ENCODE data around the gene FOXO6.

The FOXO6 gene

DNA sequence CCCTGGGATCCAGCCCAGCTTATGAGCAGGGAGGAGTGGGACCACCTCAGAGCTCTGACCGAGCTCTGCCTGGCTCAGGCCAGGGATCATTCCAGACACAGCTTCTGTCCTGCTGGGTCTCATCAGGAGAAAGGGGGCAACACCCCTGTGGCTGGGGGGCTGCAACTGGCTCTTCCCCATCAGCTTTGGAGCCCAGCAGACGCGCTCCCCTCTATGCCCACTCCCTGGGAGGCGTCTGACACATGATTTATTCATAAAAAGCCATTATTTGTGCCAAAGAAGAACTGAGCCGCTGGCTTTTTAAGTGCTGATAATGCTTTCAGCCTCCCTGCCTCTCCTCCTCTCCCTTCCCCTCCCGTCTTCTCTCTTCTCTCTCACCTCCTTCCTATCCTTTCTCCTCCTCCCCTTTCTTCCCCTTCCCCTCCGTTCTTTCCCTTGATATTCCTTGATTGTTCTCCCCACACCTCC, 25.0 kb downstream of the FOXO6 start:
- no peak for DNase-seq

DNA sequence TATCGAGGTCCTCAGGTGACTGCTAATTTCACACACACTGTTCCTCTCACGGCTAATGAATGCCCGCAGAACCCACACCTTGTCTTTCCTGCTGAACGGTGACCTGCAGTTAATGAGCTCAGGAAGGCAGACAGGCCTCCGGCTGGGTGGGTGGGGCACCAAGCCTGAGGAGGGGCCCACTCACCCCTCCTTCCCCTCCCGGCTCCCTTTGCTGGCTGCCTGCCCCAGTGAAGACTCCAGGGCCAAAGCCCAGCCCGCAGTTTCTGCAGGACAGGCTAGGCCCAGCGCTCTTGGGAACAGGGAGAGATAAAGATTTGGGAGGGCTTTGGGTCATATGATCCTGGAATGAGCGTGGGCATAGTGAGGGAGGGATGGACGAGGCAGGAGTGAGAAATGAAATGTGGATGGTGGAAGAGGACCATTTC, 26.4 kb downstream of the FOXO6 start:
- DNase-seq: peak; percentile 83

- DNase-seq: no peak
Measured at GRCh38 chr1:41388510-41388909, 27.3 kb downstream of the FOXO6 start.

GRCh38 chr1:41389009-41389408, 27.8 kb downstream of the FOXO6 start:
- no peak for DNase-seq

GRCh38 chr1:41390166-41390565, 28.9 kb downstream of the FOXO6 start:
- DNase-seq: peak; percentile 23

- no peak for DNase-seq
Measured at GRCh38 chr1:41390573-41390972, 29.3 kb downstream of the FOXO6 start.

- no peak for DNase-seq
Measured at GRCh38 chr1:41391834-41392527, 30.7 kb downstream of the FOXO6 start.

GRCh38 chr1:41392528-41392924, 31.3 kb downstream of the FOXO6 start:
- no peak for DNase-seq

DNA sequence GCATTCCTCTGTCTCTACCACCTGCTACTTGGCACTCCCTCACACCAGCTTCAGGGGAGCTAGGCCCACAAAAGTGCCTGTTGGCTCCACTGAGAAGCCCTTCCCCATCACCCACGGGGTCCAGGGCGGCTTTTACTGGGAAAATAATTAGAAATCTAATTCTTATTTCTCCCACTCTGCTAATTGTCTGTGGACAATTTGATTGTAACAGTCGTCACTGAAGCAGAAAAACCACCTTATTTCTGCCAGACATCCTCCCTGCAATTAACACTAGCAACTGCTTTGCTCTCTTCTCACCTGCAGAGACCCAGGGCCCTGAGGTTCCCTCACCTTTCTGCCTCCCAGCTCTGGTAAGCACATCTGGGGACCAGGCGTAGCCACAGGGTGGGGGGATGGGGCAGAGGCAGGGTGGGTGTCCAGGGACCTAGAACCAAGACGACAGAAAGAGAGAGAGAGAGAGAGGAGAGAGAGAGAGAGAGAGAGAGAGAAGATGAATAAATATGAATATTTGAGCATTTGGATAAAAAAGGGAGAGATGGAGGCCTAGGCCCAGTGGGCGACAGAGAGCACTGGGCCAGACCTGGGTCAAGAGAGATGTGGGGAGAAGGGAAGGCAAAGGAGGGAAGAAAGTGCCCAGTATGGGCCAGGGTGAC, 32.6 kb downstream of the FOXO6 start:
- DNase-seq: no peak

DNA sequence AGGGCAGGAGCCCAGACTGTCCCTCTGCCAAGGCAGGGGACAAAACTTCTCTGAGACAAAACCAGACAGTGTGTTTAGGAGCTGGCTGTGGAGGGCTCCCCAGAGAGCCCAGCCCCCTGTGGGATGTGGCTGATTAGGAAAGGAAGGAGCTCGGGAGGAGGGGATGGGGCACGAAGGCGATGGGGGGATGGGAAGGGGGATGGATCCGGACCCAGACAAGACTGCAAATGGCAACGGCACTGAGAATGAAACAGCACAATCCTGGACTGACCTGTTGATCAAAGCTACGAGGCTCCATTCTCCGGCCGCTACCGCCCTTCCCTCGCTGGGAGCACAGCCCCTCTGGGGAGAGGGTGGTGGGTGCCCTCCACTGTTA, 33.1 kb downstream of the FOXO6 start:
- DNase-seq: no peak

DNA sequence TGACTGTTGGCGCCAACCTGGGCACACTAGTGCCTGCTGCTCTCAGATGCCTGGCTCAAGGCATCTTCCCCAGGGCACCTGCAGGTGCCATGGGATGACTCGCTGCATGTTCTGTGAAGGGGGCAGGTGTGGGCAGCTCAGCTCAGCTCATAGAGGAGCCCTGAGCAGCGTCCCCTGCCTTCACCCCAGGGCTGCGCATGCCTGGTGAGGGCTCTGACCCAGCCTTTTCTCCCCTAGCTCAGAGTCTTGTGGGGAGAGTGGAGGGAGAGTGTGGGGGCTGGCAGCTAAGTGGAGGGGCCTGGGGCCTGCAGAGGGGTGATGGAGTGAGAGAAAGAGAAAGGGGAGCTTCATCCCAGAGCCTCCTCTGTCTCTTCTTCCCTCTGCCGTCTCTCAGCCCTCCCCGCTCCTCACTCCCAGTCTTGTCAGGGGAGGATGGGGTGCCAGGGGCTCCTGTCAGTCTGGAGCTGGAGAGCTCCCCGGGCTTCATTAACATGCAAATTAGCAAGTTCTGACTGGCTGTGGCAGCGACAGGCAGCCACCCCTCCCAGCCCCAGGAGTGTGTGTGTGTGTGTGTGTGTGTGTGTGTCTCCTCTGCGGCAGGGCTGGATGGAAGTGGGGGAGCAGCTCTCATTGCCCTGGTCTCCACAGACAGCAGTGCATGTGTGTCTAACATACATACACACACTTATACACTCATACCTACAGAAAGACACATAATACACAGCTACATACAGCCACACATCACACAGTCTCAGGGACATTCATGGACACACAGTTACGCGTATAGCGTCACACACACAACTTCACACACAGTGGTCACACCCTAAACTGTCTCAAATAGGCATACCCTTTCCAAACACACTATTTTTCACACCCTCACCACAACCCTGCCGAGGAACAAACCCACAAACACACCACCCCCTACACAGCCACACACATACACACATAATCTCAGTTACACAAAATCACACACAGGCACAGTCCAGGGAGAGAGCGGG, 34.0 kb downstream of the FOXO6 start:
- peak; percentile 34 for DNase-seq

DNA sequence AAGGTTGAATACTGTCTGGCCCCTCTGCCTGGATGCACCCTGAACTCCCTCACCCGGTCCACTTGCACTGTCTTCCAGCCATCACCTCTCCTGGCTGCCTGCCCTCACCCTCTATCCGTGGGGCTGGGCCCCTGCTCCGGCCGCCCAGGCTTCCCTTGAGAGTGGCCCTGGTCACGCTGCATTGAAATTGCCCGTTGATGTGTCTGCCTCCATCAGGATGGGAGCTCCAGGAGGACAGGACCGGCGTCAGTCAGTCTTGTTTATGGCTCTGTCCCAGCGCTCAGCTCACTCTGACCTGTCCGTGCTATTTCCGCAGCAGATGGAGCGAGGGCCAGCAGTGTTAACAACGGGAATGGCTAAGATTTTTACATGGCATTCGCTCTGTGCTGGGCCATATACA, 34.9 kb downstream of the FOXO6 start:
- DNase-seq: no peak

GRCh38 chr1:41397020-41397419, 35.8 kb downstream of the FOXO6 start:
- DNase-seq: no peak

DNA sequence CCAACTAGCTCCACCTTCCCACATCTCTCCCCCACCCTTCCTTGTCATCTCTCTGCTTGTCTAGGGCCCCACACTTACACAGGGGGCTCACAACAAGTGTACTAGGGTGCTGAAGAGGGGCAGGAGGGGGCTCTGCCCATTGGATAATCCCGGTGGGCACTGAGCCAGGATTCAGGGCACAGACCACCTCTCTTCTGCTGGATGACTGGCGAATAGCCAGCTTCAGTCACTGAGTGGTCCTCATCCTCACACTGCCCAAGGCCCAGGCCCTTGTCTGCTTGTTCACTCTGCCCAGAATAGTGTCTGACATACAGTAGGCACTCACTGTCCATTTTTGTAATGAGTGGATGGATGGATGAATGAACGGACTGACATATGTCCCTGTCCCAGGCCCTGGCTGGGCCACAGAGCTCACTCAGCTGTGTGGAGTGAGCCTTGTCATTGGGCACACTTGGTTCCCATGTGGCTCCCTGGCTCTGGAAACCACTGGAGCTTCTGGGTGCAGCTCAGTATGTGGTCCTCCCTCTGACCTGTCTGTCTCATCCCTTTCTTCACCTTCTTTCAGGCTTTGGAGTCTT, 36.6 kb downstream of the FOXO6 start:
- no peak for DNase-seq

DNA sequence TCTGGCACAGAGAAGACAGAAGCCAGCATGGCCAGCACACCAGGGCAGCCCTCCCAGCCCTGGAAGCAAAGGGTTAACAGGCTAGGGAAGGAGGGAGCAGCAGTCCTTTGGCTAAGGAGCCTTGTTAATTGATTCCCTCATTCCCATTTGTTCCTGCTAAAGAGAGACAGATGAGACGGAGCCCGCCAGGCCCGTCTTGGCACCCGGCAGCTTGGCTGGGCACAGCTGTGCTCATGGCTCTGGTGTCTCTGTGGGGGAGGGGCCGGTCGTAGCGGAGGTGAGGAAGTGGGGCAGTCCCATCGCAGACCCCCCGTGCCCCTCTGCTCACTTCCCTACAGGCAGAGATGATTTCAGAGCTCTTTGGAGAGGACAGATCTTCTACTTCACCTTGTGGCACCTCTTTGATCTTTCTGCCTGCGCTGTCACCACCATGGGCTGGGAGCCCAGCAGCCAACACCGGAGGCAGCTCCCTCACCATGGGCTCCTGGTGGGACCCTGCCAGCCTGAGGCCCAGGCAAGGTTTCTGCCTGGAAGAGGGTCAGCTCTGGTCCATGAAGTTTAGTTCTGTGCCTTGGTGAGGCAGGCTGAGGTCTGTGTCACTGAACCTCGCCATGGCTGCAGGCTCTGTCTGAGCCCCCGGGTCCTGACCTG, 38.0 kb downstream of the FOXO6 start:
- DNase-seq: no peak

- DNase-seq: no peak
Measured at GRCh38 chr1:41400225-41400624, 39.0 kb downstream of the FOXO6 start.

DNA sequence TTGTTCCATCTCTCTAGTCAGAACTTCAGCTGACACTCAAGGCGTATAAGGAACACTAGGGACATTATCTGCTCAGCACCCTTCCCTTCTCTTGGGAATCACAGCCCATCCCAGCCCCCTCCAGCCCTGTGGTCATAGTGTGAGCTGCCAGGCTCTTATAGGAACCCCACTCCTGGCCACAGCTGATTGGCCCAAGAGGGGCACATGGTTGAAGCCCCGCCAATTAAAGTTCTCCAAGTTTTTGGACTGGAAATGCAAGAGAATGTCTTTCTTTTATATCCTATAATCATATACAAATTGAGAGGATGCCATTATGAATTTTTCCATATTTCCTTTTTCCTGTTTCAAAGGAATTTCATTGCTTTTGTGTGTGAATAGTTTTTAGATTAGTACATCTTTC, 40.7 kb downstream of the FOXO6 start:
- no peak for DNase-seq

DNA sequence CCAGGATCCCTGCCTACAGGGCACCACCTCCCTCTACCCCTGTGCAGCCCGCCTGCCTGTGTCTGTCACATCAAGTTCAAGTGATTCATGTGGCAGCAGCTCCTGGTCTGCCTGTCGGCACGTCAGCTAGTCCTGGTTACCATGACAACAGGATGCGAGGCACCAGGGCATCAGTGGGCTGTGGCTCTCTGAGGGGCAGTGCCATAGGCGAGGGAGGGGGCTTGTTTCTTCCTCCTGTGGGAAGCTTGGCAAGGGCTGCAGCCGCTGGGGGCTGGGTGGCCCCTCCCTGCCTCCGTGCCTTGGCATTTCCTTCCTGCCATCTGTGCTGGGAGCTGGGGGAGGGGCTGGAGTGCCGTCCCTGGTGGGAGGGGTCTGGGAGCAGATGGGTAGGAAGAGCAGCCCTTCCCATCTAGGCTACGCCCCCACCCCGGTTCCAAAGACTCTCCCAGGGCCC, 43.1 kb downstream of the FOXO6 start:
- DNase-seq: peak; percentile 73

DNA sequence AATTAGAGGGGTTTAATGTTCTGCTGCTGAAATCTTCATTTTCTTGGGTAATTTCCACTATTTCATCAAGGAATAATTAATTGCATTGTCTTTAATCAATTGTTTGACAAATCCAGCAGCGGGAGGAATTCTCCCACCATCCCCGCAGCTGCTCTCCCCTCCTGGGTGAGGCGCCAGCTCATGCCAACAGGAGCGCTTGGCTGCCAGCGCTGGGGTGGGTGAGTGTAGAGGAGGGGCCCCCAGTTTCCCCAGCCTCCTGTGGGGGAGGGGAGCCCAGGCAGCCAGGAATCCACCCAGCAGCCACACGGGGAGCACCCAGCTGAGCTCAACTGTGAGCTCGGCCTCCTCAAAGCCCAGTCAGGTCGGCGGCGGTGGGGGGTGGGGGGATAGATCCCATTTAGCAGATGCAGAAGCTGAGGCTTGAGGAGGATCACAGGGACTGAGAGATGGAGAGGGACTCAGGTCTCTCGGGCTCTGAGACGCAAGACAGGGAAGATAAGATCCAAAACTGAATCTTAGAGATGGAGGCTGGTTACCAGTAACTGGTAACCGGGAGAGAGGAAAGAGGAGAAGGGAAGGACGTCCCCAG, 46.5 kb downstream of the FOXO6 start:
- DNase-seq: no peak

- no peak for DNase-seq
Measured at GRCh38 chr1:41408691-41409090, 47.5 kb downstream of the FOXO6 start.

DNA sequence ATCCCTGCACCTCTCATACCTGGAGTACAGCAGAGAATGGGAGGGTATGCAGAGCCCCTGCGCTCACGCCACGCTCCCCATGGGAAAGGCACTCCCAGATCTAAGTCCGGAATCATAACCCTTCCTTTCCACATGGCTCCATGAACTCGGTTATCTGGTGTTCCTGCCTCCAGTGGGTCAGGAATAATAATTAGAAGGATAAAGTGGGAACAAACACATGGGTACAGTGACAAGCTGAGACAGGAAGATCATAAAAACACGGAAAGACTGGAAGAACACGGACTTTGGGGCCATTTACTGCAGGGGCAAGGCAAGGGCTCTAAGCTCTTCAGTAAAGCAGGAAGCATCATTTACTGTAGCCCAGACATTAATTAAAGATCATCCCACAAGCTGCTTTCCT, 48.6 kb downstream of the FOXO6 start:
- DNase-seq: no peak

- DNase-seq: no peak
Measured at GRCh38 chr1:41410462-41410861, 49.2 kb downstream of the FOXO6 start.
